ENCODE data around the gene TMOD3. TPM values are rescaled to one million over a fixed set of nuclear protein-coding genes. Genes with fewer than 3 reads are reported as not detected.

TMOD3 gene
- total RNA-seq, 1 donor from 2014 or later: 37.4 TPM

GRCh38 chr15:51924156-51925068 is 95.0 kb downstream of the TMOD3 start:
- H3K36me3 ChIP-seq: no peaks in the 10 kb centered on the region
- H3K27ac Mint-ChIP-seq: peak overlapping the region; percentile 2
- peak overlapping the region; percentile 0 for H3K4me3 Mint-ChIP-seq
- no peak overlapping the region for H2AFZ ChIP-seq (replicated peaks)
- H3K27me3 Mint-ChIP-seq (ENCODE audit: insufficient read depth, low read depth): no peaks in the 10 kb centered on the region
- no peak overlapping the region for H3K9ac ChIP-seq
- H3F3A ChIP-seq (ENCODE audit: low read depth): peaks cover 14% of the 10 kb centered on the region
- H3K4me1 Mint-ChIP-seq: peaks cover 19% of the 10 kb centered on the region
- no peak overlapping the region for H3K27ac ChIP-seq
- no peaks in the 10 kb centered on the region for H3K9me3 ChIP-seq (ENCODE audit: low read depth)
- TF ChIP-seq EZH2phosphoT487 (IDR thresholded peaks at IDR 0.05) (no peak), CTCF (IDR thresholded peaks at IDR 0.05) (no peak), EZH2 (IDR thresholded peaks at IDR 0.05) (no peak)
- H4K20me1 ChIP-seq (ENCODE audit: low read depth): peaks cover 9% of the 10 kb centered on the region
- H3K4me2 ChIP-seq: peak overlapping the region; percentile 53
- no peaks in the 10 kb centered on the region for H3K9me3 Mint-ChIP-seq
- H3K4me1 ChIP-seq: peaks cover 14% of the 10 kb centered on the region
- H3K36me3 Mint-ChIP-seq: peaks cover 11% of the 10 kb centered on the region
- peak; percentile 62 for DNase-seq (ENCODE audit: low spot score)
- H3K4me3 ChIP-seq: no peak overlapping the region
- H3K27me3 ChIP-seq: no peaks in the 10 kb centered on the region
- no peaks in the 10 kb centered on the region for H3K79me2 ChIP-seq (ENCODE audit: low read depth)

- H3K79me2 ChIP-seq (ENCODE audit: low read depth): no peaks in the 10 kb centered on the region
- Mint-ChIP-seq H3K27me3 (ENCODE audit: insufficient read depth, low read depth) (no peaks in the 10 kb centered on the region), H3K4me3 (no peak overlapping the region), H3K9me3 (no peaks in the 10 kb centered on the region), H3K36me3 (peaks cover 5% of the 10 kb centered on the region), H3K27ac (no peak overlapping the region), H3K4me1 (peaks cover 19% of the 10 kb centered on the region)
- no peak overlapping the region for H2AFZ ChIP-seq (replicated peaks)
- H3K36me3 ChIP-seq: no peaks in the 10 kb centered on the region
- H3K9ac ChIP-seq: no peak overlapping the region
- H3K4me3 ChIP-seq: no peak overlapping the region
- H3K27me3 ChIP-seq: no peaks in the 10 kb centered on the region
- no peaks in the 10 kb centered on the region for H3K9me3 ChIP-seq (ENCODE audit: low read depth)
- no peak overlapping the region for H3K27ac ChIP-seq
- no peak for DNase-seq (ENCODE audit: low spot score)
- H3K4me2 ChIP-seq: no peak overlapping the region
- peaks cover 14% of the 10 kb centered on the region for H3K4me1 ChIP-seq
- H3F3A ChIP-seq (ENCODE audit: low read depth): peaks cover 14% of the 10 kb centered on the region
- H4K20me1 ChIP-seq (ENCODE audit: low read depth): peaks cover 9% of the 10 kb centered on the region
- TF ChIP-seq EZH2 (IDR thresholded peaks at IDR 0.05) (no peak), EZH2phosphoT487 (IDR thresholded peaks at IDR 0.05) (no peak), CTCF (IDR thresholded peaks at IDR 0.05) (no peak)
Observed at GRCh38 chr15:51926809-51927208, 97.4 kb downstream of the TMOD3 start.

GRCh38 chr15:51931016-51931415 is 101.6 kb downstream of the TMOD3 start:
- Histone ChIP-seq H2AFZ (replicated peaks) (no peak overlapping the region), H3F3A (ENCODE audit: low read depth) (no peaks in the 10 kb centered on the region), H3K9me3 (ENCODE audit: low read depth) (no peaks in the 10 kb centered on the region), H3K36me3 (no peaks in the 10 kb centered on the region), H3K4me2 (no peak overlapping the region), H3K27ac (no peak overlapping the region), H3K9ac (no peak overlapping the region), H3K27me3 (no peaks in the 10 kb centered on the region), H4K20me1 (ENCODE audit: low read depth) (no peaks in the 10 kb centered on the region), H3K4me3 (no peak overlapping the region), H3K4me1 (no peaks in the 10 kb centered on the region), H3K79me2 (ENCODE audit: low read depth) (no peaks in the 10 kb centered on the region)
- Mint-ChIP-seq H3K9me3 (no peaks in the 10 kb centered on the region), H3K4me1 (no peaks in the 10 kb centered on the region), H3K4me3 (no peak overlapping the region), H3K27me3 (ENCODE audit: insufficient read depth, low read depth) (no peaks in the 10 kb centered on the region), H3K36me3 (peaks cover 5% of the 10 kb centered on the region), H3K27ac (no peak overlapping the region)
- no peak for DNase-seq (ENCODE audit: low spot score)
- TF ChIP-seq EZH2phosphoT487 (IDR thresholded peaks at IDR 0.05) (no peak), CTCF (IDR thresholded peaks at IDR 0.05) (no peak)

Data from neural progenitor cell (in vitro differentiated cells).